ENCODE measurements around the gene COPG2. TPM values are rescaled to one million over a fixed set of nuclear protein-coding genes. Genes with fewer than 3 reads are reported as not detected.

The COPG2 gene
- total RNA-seq, 1 experiment from 2014 or later, result 36.0 TPM

DNA sequence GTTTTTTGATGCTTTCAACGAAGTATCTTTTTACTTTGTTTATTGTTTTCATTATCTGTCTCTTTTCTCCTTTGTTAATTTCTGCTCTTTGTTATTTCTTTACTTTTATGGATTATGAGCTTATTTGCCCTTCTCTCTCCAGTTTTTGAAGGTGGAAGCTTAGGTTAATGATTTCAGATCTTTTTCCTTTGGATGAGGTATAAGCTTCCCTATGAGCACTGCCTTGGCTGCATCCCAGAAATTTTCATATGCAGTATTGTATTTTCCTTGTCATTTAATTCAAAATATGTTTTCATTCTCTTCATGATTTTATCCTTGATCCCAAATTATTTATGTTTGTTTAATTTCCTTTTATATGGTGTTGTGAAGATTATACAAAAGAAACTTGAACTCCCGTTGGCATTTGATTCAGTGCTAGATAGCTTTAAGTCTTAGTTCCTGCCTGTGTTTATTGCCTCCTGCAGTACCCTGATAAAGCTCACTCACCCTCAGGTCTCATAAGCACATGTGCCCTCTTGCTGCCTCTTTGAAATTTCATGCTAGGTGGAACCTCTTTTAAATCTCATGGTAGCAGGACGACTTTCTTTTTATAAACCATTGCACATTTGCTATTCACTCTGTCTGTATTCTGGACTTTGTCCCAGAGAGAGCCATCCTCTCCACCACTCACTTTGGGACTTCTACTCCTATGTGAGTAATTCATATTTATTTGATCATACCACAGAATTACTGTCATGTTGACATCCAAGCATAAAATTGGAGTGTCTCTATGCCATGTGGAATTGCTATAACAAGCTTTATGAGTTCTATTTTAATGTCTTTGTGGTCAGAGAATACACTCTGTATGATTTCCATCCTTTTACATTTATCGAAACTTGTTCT is 204.8 kb downstream of the COPG2 start:
- no peak for DNase-seq
- no peak overlapping the region for H3K4me2 ChIP-seq (ENCODE audit: low read depth, low read length, poor library complexity, severe bottlenecking)
- no peak overlapping the region for H2AFZ ChIP-seq (ENCODE audit: low read length)
- no peaks in the 10 kb centered on the region; the same call in 1 of the 2 replicates for H3K9me3 ChIP-seq (ENCODE audit: low read length)
- H4K20me1 ChIP-seq (ENCODE audit: insufficient read depth, low read depth, low read length), result no peaks in the 10 kb centered on the region
- no peaks in the 10 kb centered on the region for H3K79me2 ChIP-seq (ENCODE audit: low read length)
- no peaks in the 10 kb centered on the region for H3K36me3 ChIP-seq (ENCODE audit: insufficient read depth, low read length)
- H3K9me2 ChIP-seq (replicated peaks; ENCODE audit: insufficient read depth, low read length), result no peaks in the 10 kb centered on the region
- H3K27me3 ChIP-seq (ENCODE audit: low read length), result 0 out of 2 replicates have a peak, but pooled peaks cover 4% of the 10 kb centered on the region
- H3K27ac ChIP-seq (ENCODE audit: low read length), result no peak overlapping the region
- H3K9ac ChIP-seq (ENCODE audit: low read length), result no peak overlapping the region
- no peak overlapping the region for H3K4me3 ChIP-seq (ENCODE audit: low read length)
- H3K4me1 ChIP-seq (ENCODE audit: low read length), result no peaks in the 10 kb centered on the region

GRCh38 chr7:130461272-130461671 is 207.3 kb downstream of the COPG2 start:
- H3K79me2 ChIP-seq (ENCODE audit: low read length), result no peaks in the 10 kb centered on the region
- H3K9me2 ChIP-seq (replicated peaks; ENCODE audit: insufficient read depth, low read length), result no peaks in the 10 kb centered on the region
- no peak overlapping the region for H3K9ac ChIP-seq (ENCODE audit: low read length)
- DNase-seq, result no peak
- 0 out of 2 replicates have a peak, but pooled peaks cover 4% of the 10 kb centered on the region for H3K27me3 ChIP-seq (ENCODE audit: low read length)
- H2AFZ ChIP-seq (ENCODE audit: low read length), result no peak overlapping the region
- H4K20me1 ChIP-seq (ENCODE audit: insufficient read depth, low read depth, low read length), result no peaks in the 10 kb centered on the region
- no peak overlapping the region for H3K4me3 ChIP-seq (ENCODE audit: low read length)
- H3K4me1 ChIP-seq (ENCODE audit: low read length), result no peaks in the 10 kb centered on the region
- no peak overlapping the region for H3K27ac ChIP-seq (ENCODE audit: low read length)
- H3K36me3 ChIP-seq (ENCODE audit: insufficient read depth, low read length), result no peaks in the 10 kb centered on the region
- no peaks in the 10 kb centered on the region; the same call in 1 of the 2 replicates for H3K9me3 ChIP-seq (ENCODE audit: low read length)
- H3K4me2 ChIP-seq (ENCODE audit: low read depth, low read length, poor library complexity, severe bottlenecking), result no peak overlapping the region

DNA sequence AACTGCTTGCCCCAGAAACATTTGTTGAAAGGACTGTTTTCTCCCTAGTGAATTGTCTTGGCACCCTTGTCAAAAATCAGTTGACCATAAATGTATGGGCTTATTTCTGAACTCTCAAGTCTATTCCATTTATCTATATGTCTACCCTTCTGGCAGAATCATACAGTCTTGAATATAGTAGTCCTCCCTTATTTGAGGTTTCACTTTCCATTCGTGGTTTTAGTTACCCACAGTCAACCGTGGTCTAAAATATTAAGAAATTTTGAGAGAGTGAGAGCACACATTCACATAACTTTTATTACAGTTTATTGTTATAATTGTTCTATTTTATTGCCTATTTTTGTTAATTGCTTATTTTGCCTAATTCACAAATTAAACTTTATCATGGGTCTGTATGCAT is 210.3 kb downstream of the COPG2 start:
- no peak overlapping the region for H3K9ac ChIP-seq (ENCODE audit: low read length)
- no peaks in the 10 kb centered on the region for H3K36me3 ChIP-seq (ENCODE audit: insufficient read depth, low read length)
- H3K9me3 ChIP-seq (ENCODE audit: low read length), result no peaks in the 10 kb centered on the region; the same call in 1 of the 2 replicates
- H3K79me2 ChIP-seq (ENCODE audit: low read length), result no peaks in the 10 kb centered on the region
- no peaks in the 10 kb centered on the region for H4K20me1 ChIP-seq (ENCODE audit: insufficient read depth, low read depth, low read length)
- DNase-seq, result no peak
- no peak overlapping the region for H3K27ac ChIP-seq (ENCODE audit: low read length)
- no peaks in the 10 kb centered on the region for H3K4me1 ChIP-seq (ENCODE audit: low read length)
- H3K4me3 ChIP-seq (ENCODE audit: low read length), result no peak overlapping the region
- H2AFZ ChIP-seq (ENCODE audit: low read length), result no peak overlapping the region
- 0 out of 2 replicates have a peak, but pooled peaks cover 4% of the 10 kb centered on the region for H3K27me3 ChIP-seq (ENCODE audit: low read length)
- no peaks in the 10 kb centered on the region for H3K9me2 ChIP-seq (replicated peaks; ENCODE audit: insufficient read depth, low read length)
- no peak overlapping the region for H3K4me2 ChIP-seq (ENCODE audit: low read depth, low read length, poor library complexity, severe bottlenecking)

Small RNA genes lying within 50 kb of the gene (small RNA-seq; reads per million reads assigned to genes)
- not detected for gene MIR335
- gene RF02148, result not detected
- not detected for gene RF02149
- not detected for gene RF02150
- 8.1 reads per million, percentile 88 among the genes with 10 or more reads in this experiment for gene RNA5SP246

Other genes with a start within 250 kb of the COPG2 start
- gene CEP41, start 227.7 kb downstream of the COPG2 start, total RNA-seq (2014; rRNA removed; shearing (Covaris generic); ENCODE audit: low replicate concordance), result 3.9 and 7.3 TPM in 2 replicates
- 16.4 and 34.3 TPM in 2 replicates for gene MEST, start 176.7 kb downstream of the COPG2 start, total RNA-seq (2014; rRNA removed; shearing (Covaris generic); ENCODE audit: low replicate concordance)
- gene TSGA13, start 17.8 kb upstream of the COPG2 start, total RNA-seq (2014; rRNA removed; shearing (Covaris generic); ENCODE audit: low replicate concordance), result not detected in 2 replicates
- gene KLF14, start 65.5 kb upstream of the COPG2 start, total RNA-seq (2014; rRNA removed; shearing (Covaris generic); ENCODE audit: low replicate concordance), result not detected in 2 replicates